Smooth muscle cell (in vitro differentiated cells): ENCODE data around the gene LLGL2. TPM values are rescaled to one million over a fixed set of nuclear protein-coding genes. Genes with fewer than 3 reads are reported as not detected.

ENCODE experiments used
- DNase-seq: peaks from one replicate; lab custom pipeline; 2025; ENCODE audit not compliant: unreplicated experiment; lab: John Stamatoyannopoulos, UW
- H2AFZ ChIP-seq: fragments of 200-600 bp; sonication (generic); 2 replicates; pipeline ENCODE4 v1.6.0; 2016; ENCODE audit warnings: antibody characterized with exemption, low read depth, mild to moderate bottlenecking
- H3F3A ChIP-seq: fragments of 200-600 bp; sonication (generic); 2 replicates; pipeline ENCODE4 v1.6.0; 2017; ENCODE audit warnings: antibody characterized with exemption, low read depth
- H3K27ac ChIP-seq: fragments of 200-600 bp; sonication (generic); 2 replicates; pipeline ENCODE4 v1.5.1; 2016; ENCODE audit warnings: low read depth, mild to moderate bottlenecking
- H3K27me3 ChIP-seq: fragments of 200-600 bp; sonication (generic); 2 replicates; pipeline ENCODE4 v1.6.1; 2016; ENCODE audit warnings: low read depth, mild to moderate bottlenecking
- H3K36me3 ChIP-seq: fragments of 200-600 bp; sonication (generic); 2 replicates; pipeline ENCODE4 v1.5.1; 2016; ENCODE audit warnings: low read depth
- H3K4me1 ChIP-seq: fragments of 200-600 bp; sonication (generic); 2 replicates; pipeline ENCODE4 v1.5.1; 2016; ENCODE audit warnings: low read depth
- H3K4me2 ChIP-seq: fragments of 200-600 bp; sonication (generic); 2 replicates; pipeline ENCODE4 v1.6.0; 2016; ENCODE audit warnings: mild to moderate bottlenecking
- H3K4me3 ChIP-seq: fragments of 200-600 bp; sonication (generic); 2 replicates; pipeline ENCODE4 v1.5.1; 2016; ENCODE audit warnings: mild to moderate bottlenecking
- H3K79me2 ChIP-seq: fragments of 200-600 bp; sonication (generic); 2 replicates; pipeline ENCODE4 v1.6.0; 2016; ENCODE audit warnings: low read depth, mild to moderate bottlenecking
- H3K9ac ChIP-seq: fragments of 200-600 bp; sonication (generic); 2 replicates; pipeline ENCODE4 v1.6.0; 2016; ENCODE audit warnings: low read depth
- H3K9me3 ChIP-seq: fragments of 200-600 bp; sonication (generic); replicated peaks from 2 replicates; pipeline ENCODE4 v1.5.1; 2016; ENCODE audit warnings: low read depth
- H4K20me1 ChIP-seq: fragments of 200-600 bp; sonication (generic); 2 replicates; pipeline ENCODE4 v1.6.0; 2016; ENCODE audit warnings: low read depth
- CTCF ChIP-seq: fragments of 200-600 bp; sonication (generic); IDR thresholded peaks from 2 replicates; pipeline ENCODE4 v1.5.1; 2017; ENCODE audit warnings: borderline replicate concordance, mild to moderate bottlenecking, antibody characterized with exemption; ENCODE audit not compliant: insufficient read depth, poor library complexity, severe bottlenecking
- WGBS: methylation state at CpG from one replicate; pipeline ENCODE4 v1.1.7; 2016; ENCODE audit warnings: low lambda C conversion rate; 5-methylcytosine and 5-hydroxymethylcytosine counted together
- polyA plus RNA-seq: library from polyadenylated mRNA; unstranded; fragments of >200 nt; fragmentation: Nextera tagmentation; extraction: Ambion mirVana; gene quantifications from 2 replicates; pipeline ENCODE4 v1.2.1, GENCODE V29; 2016
- total RNA-seq: library from RNA; depleted of rRNA; stranded (reverse); fragments of >200 nt; gene quantifications from 2 replicates; pipeline ENCODE4 v1.2.3, GENCODE V29; 2014

Gene LLGL2
- total and polyA plus RNA-seq, 2 experiments from 2014 or later = 9.9 to 12.7 TPM

- WGBS = 78% methylated on average over 9 of the region's 9 CpGs
These were observed 77.6 kb downstream of the LLGL2 start for GRCh38 chr17:75603123-75603522.

DNA sequence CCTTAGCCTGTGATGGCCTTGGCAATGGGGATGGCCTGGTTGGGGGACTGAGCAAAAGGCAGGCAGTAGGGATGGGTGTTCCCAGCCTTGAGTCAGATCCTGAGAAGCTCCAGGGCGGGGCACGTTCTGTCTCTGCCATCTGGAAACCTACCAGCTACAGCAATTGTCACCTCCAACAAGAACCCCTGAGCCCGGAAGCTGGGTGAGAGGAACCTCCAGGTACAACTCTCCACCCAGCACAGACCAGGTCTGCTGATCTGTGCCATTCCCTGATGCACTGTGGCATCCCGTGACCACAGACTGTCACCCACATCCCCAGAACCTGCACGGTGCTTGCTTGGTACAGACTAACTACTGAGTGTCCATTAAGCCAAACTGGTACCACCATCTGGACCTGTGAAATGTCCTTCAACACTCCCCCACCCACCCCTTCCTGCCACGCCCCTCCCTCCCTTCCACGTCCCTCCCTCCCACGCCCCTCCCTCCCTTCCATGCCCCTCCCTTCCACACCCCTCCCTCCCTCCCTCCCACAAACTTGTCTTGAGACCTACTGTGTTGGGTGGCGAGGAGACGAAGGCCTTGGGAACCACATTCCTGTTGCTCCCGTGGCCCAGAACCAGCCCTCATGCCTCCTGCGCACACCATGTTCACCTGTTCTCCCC lies 78.7 kb downstream of the LLGL2 start:
- TF ChIP-seq CTCF = no peak
- H3K27me3 ChIP-seq = no peaks in the 10 kb centered on the region
- H3K4me1 ChIP-seq = no peaks in the 10 kb centered on the region
- no peaks in the 10 kb centered on the region for H4K20me1 ChIP-seq
- H3K27ac ChIP-seq = no peak overlapping the region
- no peaks in the 10 kb centered on the region for H3K79me2 ChIP-seq
- WGBS = 93% methylated on average over 7 of the region's 12 CpGs
- no peaks in the 10 kb centered on the region for H3K36me3 ChIP-seq
- DNase-seq = no peak
- H3K9ac ChIP-seq = no peak overlapping the region
- H3K9me3 ChIP-seq = no peaks in the 10 kb centered on the region
- no peak overlapping the region for H3K4me3 ChIP-seq
- H2AFZ ChIP-seq = no peak overlapping the region
- H3K4me2 ChIP-seq = no peak overlapping the region
- H3F3A ChIP-seq = no peaks in the 10 kb centered on the region

More at GRCh38 chr17:75603123-75603522, 77.6 kb downstream of the LLGL2 start:
- Histone ChIP-seq H3K27me3 (no peaks in the 10 kb centered on the region), H3K4me2 (no peak overlapping the region), H3K36me3 (no peaks in the 10 kb centered on the region), H2AFZ (no peak overlapping the region), H3K9ac (no peak overlapping the region), H3K27ac (no peak overlapping the region), H3K9me3 (no peaks in the 10 kb centered on the region), H3K4me1 (no peaks in the 10 kb centered on the region), H4K20me1 (no peaks in the 10 kb centered on the region), H3F3A (no peaks in the 10 kb centered on the region), H3K79me2 (no peaks in the 10 kb centered on the region), H3K4me3 (no peak overlapping the region)
- TF ChIP-seq CTCF = no peak
- no peak for DNase-seq

DNA sequence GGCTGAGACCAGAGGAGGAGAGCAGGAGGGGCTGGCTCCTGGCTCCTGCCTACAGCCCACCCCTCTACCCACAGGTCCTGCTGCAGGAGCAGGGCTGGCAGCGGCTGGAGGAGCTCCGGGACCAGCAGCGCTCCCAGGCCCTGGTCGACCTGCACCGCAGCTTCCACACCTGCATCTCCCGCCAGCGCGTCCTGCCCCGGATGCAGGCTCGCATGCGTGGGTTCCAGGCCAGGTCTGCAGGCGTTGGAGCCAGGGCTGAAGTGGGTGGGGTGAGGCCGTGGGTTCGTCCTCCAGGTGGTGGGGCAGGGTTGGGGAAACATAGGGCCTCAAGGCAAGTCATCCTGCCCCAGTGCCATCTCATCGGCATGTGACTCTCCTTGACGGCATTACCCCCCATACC lies 80.3 kb downstream of the LLGL2 start:
- no peak for TF ChIP-seq CTCF

DNA sequence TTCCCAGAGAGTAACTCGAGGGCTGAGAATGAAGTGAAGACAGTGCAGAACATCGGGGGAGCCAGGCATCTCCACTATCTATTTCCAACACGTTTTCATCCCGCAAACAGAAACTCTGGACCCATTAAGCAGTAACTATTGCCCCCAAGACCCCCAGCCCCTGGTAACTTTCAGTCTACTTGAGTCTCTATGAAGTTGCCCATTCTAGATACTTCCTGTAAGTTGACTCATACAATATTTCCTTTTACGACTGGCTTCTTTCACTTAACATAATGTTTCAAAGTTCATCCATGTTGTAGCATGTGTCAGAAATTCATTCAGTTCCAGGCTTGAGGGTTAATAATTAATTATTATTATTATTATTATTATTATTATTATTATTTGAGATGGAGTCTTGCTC lies 81.6 kb downstream of the LLGL2 start:
- no peak overlapping the region for H2AFZ ChIP-seq
- no peaks in the 10 kb centered on the region for H4K20me1 ChIP-seq
- no peak for TF ChIP-seq CTCF
- no peak overlapping the region for H3K4me2 ChIP-seq
- H3K9me3 ChIP-seq = no peaks in the 10 kb centered on the region
- H3K27me3 ChIP-seq = no peaks in the 10 kb centered on the region
- H3F3A ChIP-seq = no peaks in the 10 kb centered on the region
- H3K9ac ChIP-seq = no peak overlapping the region
- DNase-seq = no peak
- no peaks in the 10 kb centered on the region for H3K36me3 ChIP-seq
- H3K79me2 ChIP-seq = no peaks in the 10 kb centered on the region
- H3K4me3 ChIP-seq = no peak overlapping the region
- no peaks in the 10 kb centered on the region for H3K4me1 ChIP-seq
- no peak overlapping the region for H3K27ac ChIP-seq
- WGBS = 87% methylated on average over 5 of the region's 5 CpGs

More for the DNA sequence above, 80.3 kb downstream of the LLGL2 start:
- H2AFZ ChIP-seq = no peak overlapping the region
- H3K27me3 ChIP-seq = no peaks in the 10 kb centered on the region
- no peaks in the 10 kb centered on the region for H3K79me2 ChIP-seq
- no peaks in the 10 kb centered on the region for H3K9me3 ChIP-seq
- 100% methylated on average over 12 of the region's 16 CpGs for WGBS
- H3K4me3 ChIP-seq = no peak overlapping the region
- H3K4me2 ChIP-seq = no peak overlapping the region
- H3K36me3 ChIP-seq = no peaks in the 10 kb centered on the region
- no peak overlapping the region for H3K27ac ChIP-seq
- no peaks in the 10 kb centered on the region for H4K20me1 ChIP-seq
- no peak for DNase-seq
- H3K4me1 ChIP-seq = no peaks in the 10 kb centered on the region
- H3F3A ChIP-seq = no peaks in the 10 kb centered on the region
- H3K9ac ChIP-seq = no peak overlapping the region
